Measurements from ENCODE around the gene NRG2. TPM values are rescaled to one million over a fixed set of nuclear protein-coding genes. Genes with fewer than 3 reads are reported as not detected.

Gene NRG2
- polyA plus RNA-seq, 1 of the 3 experiments (the other 2 are of a cell fraction), result 3.7 TPM

- CTCF ChIA-PET, result interaction anchor here (0.7 to 7.8 kb wide), 7 partner anchors 9 to 136 kb away, joined by 3 to 69 read pairs (median 7); no protein-coding TSS in a partner anchor
- no peaks in the 10 kb centered on the region for H3K79me2 ChIP-seq (ENCODE audit: insufficient read depth)
- TF ChIP-seq, protein P1, sequence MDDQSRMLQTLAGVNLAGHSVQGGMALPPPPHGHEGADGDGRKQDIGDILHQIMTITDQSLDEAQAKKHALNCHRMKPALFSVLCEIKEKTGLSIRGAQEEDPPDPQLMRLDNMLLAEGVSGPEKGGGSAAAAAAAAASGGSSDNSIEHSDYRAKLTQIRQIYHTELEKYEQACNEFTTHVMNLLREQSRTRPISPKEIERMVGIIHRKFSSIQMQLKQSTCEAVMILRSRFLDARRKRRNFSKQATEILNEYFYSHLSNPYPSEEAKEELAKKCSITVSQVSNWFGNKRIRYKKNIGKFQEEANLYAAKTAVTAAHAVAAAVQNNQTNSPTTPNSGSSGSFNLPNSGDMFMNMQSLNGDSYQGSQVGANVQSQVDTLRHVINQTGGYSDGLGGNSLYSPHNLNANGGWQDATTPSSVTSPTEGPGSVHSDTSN (IDR thresholded peaks at IDR 0.05), result no peak
- TF ChIP-seq SIN3A (IDR thresholded peaks at IDR 0.05; ENCODE audit: borderline replicate concordance, low read depth, low read length) (no peak), IRF3 (IDR thresholded peaks at IDR 0.05; ENCODE audit: low read depth, low read length) (no peak), GATA2 (CRISPR knock-in tag; IDR thresholded peaks at IDR 0.05) (no peak), FOXJ3 (CRISPR knock-in tag; IDR thresholded peaks at IDR 0.05) (no peak)
- H3K4me1 ChIP-seq (ENCODE audit: control insufficient read depth in 1 of 2, insufficient read depth in 2 of 2, low read depth in 1 of 2, low read length in 1 of 2), result peaks cover 0 to 52% of the 10 kb centered on the region in 2 experiments; a peak in 2 of 4 replicates
- no peak overlapping the region for H2AFZ ChIP-seq (ENCODE audit: low read depth)
- H3K4me3 ChIP-seq (ENCODE audit: low read depth in 2 of 2, low read length in 1 of 2), result no peak overlapping the region
- no peak for DNase-seq
- 0 out of 2 replicates have a peak, but pooled peaks cover 7% of the 10 kb centered on the region for H4K20me1 ChIP-seq (ENCODE audit: insufficient read depth)
- peaks cover 47% of the 10 kb centered on the region for H3K27me3 ChIP-seq (ENCODE audit: insufficient read depth)
- POLR2A ChIA-PET, result no interaction called here
- H3K4me2 ChIP-seq, result no peak overlapping the region
- 56% methylated on average over 1 of the region's 2 CpGs for WGBS (ENCODE audit: low lambda C conversion rate)
- no peak overlapping the region for H3K9ac ChIP-seq
- no peaks in the 10 kb centered on the region for H3K9me3 ChIP-seq
- no peaks in the 10 kb centered on the region for H3F3A ChIP-seq (replicated peaks; ENCODE audit: insufficient read depth)
- no peaks in the 10 kb centered on the region for H3K36me3 ChIP-seq (replicated peaks in 1 of 2; ENCODE audit: control insufficient read depth in 1 of 2, insufficient read depth in 2 of 2, low read length in 1 of 2)
- H3K9me2 ChIP-seq, result no peaks in the 10 kb centered on the region
- no peak overlapping the region; a peak in 1 of 4 replicates for H3K27ac ChIP-seq (ENCODE audit: low read depth in 2 of 2, low read length in 1 of 2)
Observed at GRCh38 chr5:139901251-139901575, 141.9 kb downstream of the NRG2 start.

DNA sequence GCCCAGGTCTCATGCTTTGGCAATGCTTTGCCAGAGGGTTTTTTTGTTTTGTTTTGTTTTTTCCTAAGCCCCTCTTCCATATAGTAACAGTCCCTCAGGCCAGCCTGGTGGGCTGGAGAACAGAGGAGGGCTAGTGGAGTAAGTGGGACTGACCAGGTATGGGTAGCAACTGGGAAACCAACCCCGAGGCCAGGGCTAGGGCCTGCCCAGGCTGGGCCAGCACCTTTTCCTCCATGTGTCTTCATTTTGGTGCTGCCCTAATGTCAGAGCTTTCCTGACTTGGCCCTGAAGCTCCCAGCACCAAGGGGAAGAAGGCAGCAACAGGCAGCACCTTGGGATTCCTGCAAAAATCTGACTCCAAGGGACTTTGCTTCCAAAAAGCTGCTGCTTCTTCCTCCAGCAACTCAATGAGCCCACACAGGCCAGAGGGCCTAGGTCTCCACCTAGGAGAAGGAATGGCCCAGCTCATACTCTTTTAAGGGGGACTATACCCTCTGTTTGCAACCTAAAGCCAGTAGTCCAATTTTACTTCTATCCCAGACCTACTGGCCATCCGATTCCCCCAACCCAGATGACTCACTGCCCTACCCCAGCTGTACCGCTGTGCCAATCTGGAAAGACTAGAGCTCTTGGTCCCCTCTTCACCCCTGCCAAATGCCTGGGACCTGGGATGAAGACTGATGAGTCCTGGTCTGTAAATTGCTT, 142.4 kb downstream of the NRG2 start:
- Histone ChIP-seq H3F3A (replicated peaks; ENCODE audit: insufficient read depth) (no peaks in the 10 kb centered on the region), H3K9ac (no peak overlapping the region), H3K9me2 (no peaks in the 10 kb centered on the region), H2AFZ (ENCODE audit: low read depth) (no peak overlapping the region), H3K4me1 (ENCODE audit: control insufficient read depth in 1 of 2, insufficient read depth in 2 of 2, low read depth in 1 of 2, low read length in 1 of 2) (peaks cover 0 to 57% of the 10 kb centered on the region in 2 experiments; a peak in 2 of 4 replicates), H3K27me3 (ENCODE audit: insufficient read depth) (peaks cover 47% of the 10 kb centered on the region), H3K4me2 (no peak overlapping the region), H3K9me3 (no peaks in the 10 kb centered on the region), H3K79me2 (ENCODE audit: insufficient read depth) (no peaks in the 10 kb centered on the region), H3K27ac (ENCODE audit: low read depth in 2 of 2, low read length in 1 of 2) (no peak overlapping the region; a peak in 1 of 4 replicates), H3K4me3 (ENCODE audit: low read depth in 2 of 2, low read length in 1 of 2) (no peak overlapping the region), H3K36me3 (replicated peaks in 1 of 2; ENCODE audit: control insufficient read depth in 1 of 2, insufficient read depth in 2 of 2, low read length in 1 of 2) (no peaks in the 10 kb centered on the region), H4K20me1 (ENCODE audit: insufficient read depth) (0 out of 2 replicates have a peak, but pooled peaks cover 7% of the 10 kb centered on the region)
- no peak for DNase-seq
- TF ChIP-seq NFIC (IDR thresholded peaks at IDR 0.05; ENCODE audit: borderline replicate concordance) (no peak), NRF1 (IDR thresholded peaks at IDR 0.05; ENCODE audit: low read depth, low read length) (no peak), EZH2phosphoT487 (IDR thresholded peaks at IDR 0.05; ENCODE audit: borderline replicate concordance, low read depth) (no peak), YY1 (IDR thresholded peaks at IDR 0.05; ENCODE audit: low read depth) (no peak), IRF3 (IDR thresholded peaks at IDR 0.05; ENCODE audit: low read depth, low read length) (no peak)
- TF ChIP-seq, protein P2, sequence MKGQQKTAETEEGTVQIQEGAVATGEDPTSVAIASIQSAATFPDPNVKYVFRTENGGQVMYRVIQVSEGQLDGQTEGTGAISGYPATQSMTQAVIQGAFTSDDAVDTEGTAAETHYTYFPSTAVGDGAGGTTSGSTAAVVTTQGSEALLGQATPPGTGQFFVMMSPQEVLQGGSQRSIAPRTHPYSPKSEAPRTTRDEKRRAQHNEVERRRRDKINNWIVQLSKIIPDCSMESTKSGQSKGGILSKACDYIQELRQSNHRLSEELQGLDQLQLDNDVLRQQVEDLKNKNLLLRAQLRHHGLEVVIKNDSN (IDR thresholded peaks at IDR 0.05; ENCODE audit: borderline replicate concordance, low read depth), result no peak
- TF ChIP-seq, protein P3, sequence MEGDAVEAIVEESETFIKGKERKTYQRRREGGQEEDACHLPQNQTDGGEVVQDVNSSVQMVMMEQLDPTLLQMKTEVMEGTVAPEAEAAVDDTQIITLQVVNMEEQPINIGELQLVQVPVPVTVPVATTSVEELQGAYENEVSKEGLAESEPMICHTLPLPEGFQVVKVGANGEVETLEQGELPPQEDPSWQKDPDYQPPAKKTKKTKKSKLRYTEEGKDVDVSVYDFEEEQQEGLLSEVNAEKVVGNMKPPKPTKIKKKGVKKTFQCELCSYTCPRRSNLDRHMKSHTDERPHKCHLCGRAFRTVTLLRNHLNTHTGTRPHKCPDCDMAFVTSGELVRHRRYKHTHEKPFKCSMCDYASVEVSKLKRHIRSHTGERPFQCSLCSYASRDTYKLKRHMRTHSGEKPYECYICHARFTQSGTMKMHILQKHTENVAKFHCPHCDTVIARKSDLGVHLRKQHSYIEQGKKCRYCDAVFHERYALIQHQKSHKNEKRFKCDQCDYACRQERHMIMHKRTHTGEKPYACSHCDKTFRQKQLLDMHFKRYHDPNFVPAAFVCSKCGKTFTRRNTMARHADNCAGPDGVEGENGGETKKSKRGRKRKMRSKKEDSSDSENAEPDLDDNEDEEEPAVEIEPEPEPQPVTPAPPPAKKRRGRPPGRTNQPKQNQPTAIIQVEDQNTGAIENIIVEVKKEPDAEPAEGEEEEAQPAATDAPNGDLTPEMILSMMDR (IDR thresholded peaks at IDR 0.05), result no peak
- TF ChIP-seq, protein P1 (IDR thresholded peaks at IDR 0.05), result no peak
- 70% methylated on average over 3 of the region's 3 CpGs for WGBS (ENCODE audit: low lambda C conversion rate)
- CTCF ChIA-PET, result interaction anchor here (0.7 to 7.8 kb wide), 7 partner anchors 9 to 135 kb away, joined by 3 to 69 read pairs (median 4); no protein-coding TSS in a partner anchor
- POLR2A ChIA-PET, result no interaction called here
